ENCODE measurements around the gene HPSE. TPM values are rescaled to one million over a fixed set of nuclear protein-coding genes. Genes with fewer than 3 reads are reported as not detected.
A peak's percentile ranks its signal among the peaks of the same experiment; 100 is the strongest.
"Not testable (repeated sequence)": the region's sequence is repeated elsewhere in the genome, so short reads cannot be mapped to it uniquely, and the experiment has no call there.

The HPSE gene
- total RNA-seq, 4 donors from 2014 or later = 2.0 to 3.0 (median 2.7) TPM

DNA sequence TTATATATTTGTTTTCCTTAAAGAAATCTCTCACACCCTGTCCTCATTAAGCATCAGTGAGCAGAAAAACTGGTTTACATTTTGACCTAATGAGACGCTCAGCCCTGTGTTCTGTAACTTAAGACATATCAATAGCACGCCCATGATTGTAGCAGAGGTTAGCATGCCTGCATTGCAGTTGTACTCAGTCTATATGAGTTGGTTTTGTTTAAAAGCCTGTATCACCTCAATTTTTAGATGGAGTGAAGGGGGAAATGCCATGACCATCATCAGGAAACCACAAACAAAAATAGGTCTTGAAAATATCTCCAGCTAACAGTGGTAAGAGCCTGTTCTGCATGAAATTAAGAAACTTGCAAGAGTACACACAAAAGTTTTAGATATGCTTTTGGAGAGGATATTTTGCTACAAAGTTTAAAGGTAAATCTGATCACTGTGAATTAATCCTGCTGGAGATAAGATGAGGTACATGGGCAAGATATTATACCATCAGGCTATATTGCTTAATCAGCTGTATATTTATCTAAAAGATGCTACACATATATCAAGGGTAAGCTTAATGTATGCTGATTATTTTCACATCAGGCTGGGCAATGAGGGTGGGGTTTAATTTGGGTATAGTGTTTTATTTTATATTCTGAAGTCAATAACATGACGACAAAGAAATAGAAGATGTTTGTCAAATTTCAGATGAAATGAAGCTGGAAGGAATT, 36.9 kb downstream of the HPSE start:
- Histone ChIP-seq H3K27me3 (no peaks in the 10 kb centered on the region), H3K27ac (no peak overlapping the region), H3K4me3 (no peak overlapping the region), H3K4me1 (no peaks in the 10 kb centered on the region), H3K36me3 (no peaks in the 10 kb centered on the region), H3K9me3 (no peaks in the 10 kb centered on the region)
- DNase-seq (ENCODE audit: low spot score in 2 of 2) = no peak
- 72 to 81% methylated on average over 3 of the region's 3 CpGs for WGBS, 2 donors
- no peak for TF ChIP-seq EP300 (IDR thresholded peaks at IDR 0.05)
- TF ChIP-seq POLR2A (IDR thresholded peaks at IDR 0.05) = no peak
- TF ChIP-seq, protein P1, sequence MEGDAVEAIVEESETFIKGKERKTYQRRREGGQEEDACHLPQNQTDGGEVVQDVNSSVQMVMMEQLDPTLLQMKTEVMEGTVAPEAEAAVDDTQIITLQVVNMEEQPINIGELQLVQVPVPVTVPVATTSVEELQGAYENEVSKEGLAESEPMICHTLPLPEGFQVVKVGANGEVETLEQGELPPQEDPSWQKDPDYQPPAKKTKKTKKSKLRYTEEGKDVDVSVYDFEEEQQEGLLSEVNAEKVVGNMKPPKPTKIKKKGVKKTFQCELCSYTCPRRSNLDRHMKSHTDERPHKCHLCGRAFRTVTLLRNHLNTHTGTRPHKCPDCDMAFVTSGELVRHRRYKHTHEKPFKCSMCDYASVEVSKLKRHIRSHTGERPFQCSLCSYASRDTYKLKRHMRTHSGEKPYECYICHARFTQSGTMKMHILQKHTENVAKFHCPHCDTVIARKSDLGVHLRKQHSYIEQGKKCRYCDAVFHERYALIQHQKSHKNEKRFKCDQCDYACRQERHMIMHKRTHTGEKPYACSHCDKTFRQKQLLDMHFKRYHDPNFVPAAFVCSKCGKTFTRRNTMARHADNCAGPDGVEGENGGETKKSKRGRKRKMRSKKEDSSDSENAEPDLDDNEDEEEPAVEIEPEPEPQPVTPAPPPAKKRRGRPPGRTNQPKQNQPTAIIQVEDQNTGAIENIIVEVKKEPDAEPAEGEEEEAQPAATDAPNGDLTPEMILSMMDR (IDR thresholded peaks at IDR 0.05) = no peak

DNA sequence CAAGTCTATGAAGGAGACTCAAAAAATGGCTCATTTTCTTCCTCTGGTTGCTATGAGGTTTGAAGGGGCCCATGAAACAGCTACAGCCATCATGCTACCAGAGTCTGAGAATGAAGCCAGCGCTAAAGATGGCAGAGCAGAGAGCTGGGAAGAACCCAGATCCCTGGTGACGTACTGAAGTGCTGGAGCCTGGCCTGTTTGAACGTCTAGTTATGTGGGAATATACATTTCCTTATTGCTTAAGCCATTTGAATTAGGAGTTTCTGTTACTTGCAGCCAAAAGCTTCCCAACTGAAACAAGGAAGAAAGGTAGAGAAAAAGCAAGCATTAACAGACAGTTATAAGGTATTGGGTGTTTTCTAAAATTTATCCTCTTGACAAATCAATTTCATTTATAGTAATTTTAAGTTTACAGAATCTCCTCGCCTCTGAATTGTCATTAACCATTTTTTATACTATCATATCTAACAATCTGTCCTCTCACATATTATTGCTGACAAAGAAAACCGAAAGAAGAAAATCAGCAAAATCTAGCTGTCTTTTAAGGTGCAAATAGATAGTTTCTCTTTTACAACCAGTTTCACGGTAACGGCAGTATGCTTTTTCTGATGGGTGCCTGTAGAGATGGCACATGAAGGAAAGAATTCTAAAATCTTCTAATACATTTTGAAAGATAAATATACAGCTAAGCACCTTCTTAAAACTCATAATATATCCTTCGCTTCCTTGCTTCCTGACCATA, 41.2 kb downstream of the HPSE start:
- Histone ChIP-seq H3K27me3 (no peaks in the 10 kb centered on the region), H3K36me3 (no peaks in the 10 kb centered on the region), H3K4me3 (no peak overlapping the region), H3K27ac (no peak overlapping the region), H3K4me1 (no peaks in the 10 kb centered on the region), H3K9me3 (no peaks in the 10 kb centered on the region)
- DNase-seq (ENCODE audit: low spot score in 2 of 2) = no peak
- 76 to 83% methylated on average over 8 of the region's 8 CpGs for WGBS, 2 donors
- TF ChIP-seq EP300 (IDR thresholded peaks at IDR 0.05) (no peak), POLR2A (IDR thresholded peaks at IDR 0.05) (no peak)
- TF ChIP-seq, protein P1 (IDR thresholded peaks at IDR 0.05) = no peak

DNA sequence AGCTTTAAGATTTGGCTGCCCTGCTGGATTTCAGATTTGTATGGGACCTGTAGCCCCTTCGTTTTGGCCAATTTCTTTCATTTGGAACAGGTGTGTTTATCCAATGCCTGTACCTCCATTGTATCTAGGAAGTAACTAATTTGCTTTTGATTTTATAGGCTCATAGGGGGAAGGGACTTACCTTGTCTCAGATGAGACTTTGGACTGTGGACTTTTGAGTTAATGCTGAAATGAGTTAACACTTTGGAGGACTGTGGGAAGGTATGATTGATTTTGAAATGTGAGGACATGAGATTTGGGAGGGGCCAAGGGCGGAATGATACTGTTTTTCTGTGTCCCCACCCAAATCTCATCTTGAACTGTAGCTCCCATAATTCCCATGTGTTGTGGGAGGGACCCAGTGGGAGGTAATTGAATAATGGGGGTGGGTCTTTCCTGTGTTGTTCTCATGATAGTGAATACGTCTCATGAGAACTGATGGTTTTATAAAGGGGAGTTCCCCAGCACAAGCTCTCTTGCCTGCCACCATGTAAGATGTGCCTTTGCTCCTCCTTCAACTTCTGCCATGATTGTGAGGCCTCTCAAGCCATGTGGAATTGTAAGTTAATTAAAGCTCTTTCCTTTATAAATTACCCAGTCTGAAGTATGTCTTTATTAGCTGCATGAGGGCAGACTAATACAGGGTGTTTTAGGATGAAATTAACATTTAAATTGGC, 44.4 kb downstream of the HPSE start:
- H3K27ac ChIP-seq; H3K4me1 ChIP-seq; H3K9me3 ChIP-seq; H3K4me3 ChIP-seq; H3K27me3 ChIP-seq; DNase-seq (ENCODE audit: low spot score in 2 of 2); H3K36me3 ChIP-seq: not testable (repeated sequence)
- 82 to 84% methylated on average over 3 of the region's 3 CpGs for WGBS, 2 donors

DNA sequence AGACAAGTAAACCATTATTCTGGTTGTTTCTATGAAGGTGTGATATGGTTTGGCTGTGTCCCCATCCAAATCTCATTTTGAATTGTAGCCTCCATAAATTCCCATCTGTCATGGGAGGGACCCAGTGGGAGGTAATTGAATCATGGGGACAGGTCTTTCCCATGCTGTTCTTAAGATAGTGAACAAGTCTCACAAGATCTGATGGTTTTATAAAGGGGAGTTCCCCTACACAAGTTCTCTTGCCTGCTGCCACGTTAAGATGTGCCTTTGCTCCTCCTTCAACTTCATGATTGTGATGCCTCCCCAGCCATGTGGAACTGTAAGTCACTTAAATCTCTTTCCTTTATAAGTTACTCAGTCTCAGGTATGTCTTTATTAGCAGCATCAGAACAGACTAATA, 46.3 kb downstream of the HPSE start:
- 43 to 47% methylated on average over 1 of the region's 1 CpG for WGBS, 2 donors
- not testable (repeated sequence) for DNase-seq (ENCODE audit: low spot score in 2 of 2); H3K27me3 ChIP-seq; H3K4me1 ChIP-seq; H3K4me3 ChIP-seq; H3K27ac ChIP-seq; H3K36me3 ChIP-seq; H3K9me3 ChIP-seq

DNA sequence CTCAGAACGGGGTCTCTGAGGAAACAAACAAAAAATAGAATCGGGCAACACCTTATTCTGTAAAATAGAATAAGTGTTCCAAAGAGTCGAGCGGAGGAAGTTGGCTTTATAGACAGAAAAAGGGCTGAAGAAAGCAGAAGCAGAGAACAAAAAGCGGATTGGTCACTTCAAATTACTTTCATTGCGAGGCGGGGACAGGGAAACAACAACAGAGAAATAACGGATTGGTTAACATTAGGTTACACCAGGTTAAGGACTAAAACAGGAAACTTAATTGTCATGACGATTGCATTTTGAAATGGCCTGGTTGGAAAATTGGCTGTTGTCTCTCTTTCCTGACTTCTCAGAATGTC, 49.6 kb downstream of the HPSE start:
- peak overlapping the region; percentile 88 to 94 (median 90) for H3K27ac ChIP-seq

More for the DNA sequence above, 49.6 kb downstream of the HPSE start:
- peak overlapping the region; percentile 40 to 70 (median 58) for H3K4me3 ChIP-seq
- H3K27me3 ChIP-seq = no peaks in the 10 kb centered on the region
- no peaks in the 10 kb centered on the region for H3K36me3 ChIP-seq
- WGBS, 2 donors = 0 to 2% methylated on average over 9 of the region's 9 CpGs
- peak in 1 of 2 donors; percentile 33 for DNase-seq (ENCODE audit: low spot score in 2 of 2)
- H3K4me1 ChIP-seq = peaks cover 0 to 24% (median 6%) of the 10 kb centered on the region in 4 donors
- H3K9me3 ChIP-seq = no peaks in the 10 kb centered on the region
- TF ChIP-seq, protein P1 (IDR thresholded peaks at IDR 0.05) = no peak
- TF ChIP-seq EP300 (IDR thresholded peaks at IDR 0.05) = no peak
- no peak for TF ChIP-seq POLR2A (IDR thresholded peaks at IDR 0.05)

All from tibial nerve (tissue), 4 donors.